ENCODE measurements around the gene PIGV.

PIGV gene

GRCh38 chr1:26774462-26774861 is 13.3 kb upstream of the PIGV start:
- no peak for DNase-seq

GRCh38 chr1:26775666-26776065 is 12.1 kb upstream of the PIGV start:
- DNase-seq, result no peak

DNA sequence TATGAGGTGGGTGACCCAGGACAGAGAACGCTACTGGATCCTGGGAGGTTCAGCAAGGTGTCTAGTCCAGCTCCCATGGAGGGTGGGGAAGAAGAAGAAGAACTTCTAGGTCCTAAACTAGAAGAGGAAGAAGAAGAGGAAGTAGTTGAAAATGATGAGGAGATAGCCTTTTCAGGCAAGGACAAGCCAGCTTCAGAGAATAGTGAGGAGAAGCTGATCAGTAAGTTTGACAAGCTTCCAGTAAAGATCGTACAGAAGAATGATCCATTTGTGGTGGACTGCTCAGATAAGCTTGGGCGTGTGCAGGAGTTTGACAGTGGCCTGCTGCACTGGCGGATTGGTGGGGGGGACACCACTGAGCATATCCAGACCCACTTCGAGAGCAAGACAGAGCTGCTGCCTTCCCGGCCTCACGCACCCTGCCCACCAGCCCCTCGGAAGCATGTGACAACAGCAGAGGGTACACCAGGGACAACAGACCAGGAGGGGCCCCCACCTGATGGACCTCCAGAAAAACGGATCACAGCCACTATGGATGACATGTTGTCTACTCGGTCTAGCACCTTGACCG is 8.6 kb upstream of the PIGV start:
- DNase-seq, result no peak

- DNase-seq, result no peak
These were observed 7.3 kb upstream of the PIGV start for GRCh38 chr1:26780344-26780957.

DNA sequence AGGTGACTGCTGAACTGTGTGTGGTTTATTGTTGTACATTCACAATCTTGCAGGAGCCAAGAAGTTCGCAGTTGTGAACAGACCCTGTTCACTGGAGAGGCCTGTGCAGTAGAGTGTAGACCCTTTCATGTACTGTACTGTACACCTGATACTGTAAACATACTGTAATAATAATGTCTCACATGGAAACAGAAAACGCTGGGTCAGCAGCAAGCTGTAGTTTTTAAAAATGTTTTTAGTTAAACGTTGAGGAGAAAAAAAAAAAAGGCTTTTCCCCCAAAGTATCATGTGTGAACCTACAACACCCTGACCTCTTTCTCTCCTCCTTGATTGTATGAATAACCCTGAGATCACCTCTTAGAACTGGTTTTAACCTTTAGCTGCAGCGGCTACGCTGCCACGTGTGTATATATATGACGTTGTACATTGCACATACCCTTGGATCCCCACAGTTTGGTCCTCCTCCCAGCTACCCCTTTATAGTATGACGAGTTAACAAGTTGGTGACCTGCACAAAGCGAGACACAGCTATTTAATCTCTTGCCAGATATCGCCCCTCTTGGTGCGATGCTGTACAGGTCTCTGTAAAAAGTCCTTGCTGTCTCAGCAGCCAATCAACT is 6.4 kb upstream of the PIGV start:
- no peak for DNase-seq

- DNase-seq, result no peak
These were observed 5.1 kb upstream of the PIGV start for GRCh38 chr1:26782521-26783212.

DNA sequence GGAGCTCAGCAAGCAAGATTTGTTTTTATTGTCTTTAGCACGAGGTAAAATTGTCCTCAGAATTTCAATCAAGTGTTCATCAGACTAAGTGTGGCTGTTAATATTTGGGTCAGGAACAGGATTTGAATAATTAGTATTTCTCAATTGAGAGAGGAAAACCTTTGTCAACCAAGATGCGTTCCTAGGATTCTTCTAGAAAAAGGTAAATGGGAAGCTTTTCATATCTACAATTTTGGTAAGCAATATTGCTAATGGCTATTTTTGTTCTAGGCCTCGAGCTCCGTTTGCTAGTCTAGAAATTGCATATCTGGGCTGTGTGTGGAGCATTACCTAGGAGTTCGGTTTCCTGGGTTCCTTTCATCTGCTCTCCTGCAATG is 4.1 kb upstream of the PIGV start:
- DNase-seq, result no peak

- DNase-seq, result no peak
These were observed 3.5 kb upstream of the PIGV start for GRCh38 chr1:26784023-26784871.

DNA sequence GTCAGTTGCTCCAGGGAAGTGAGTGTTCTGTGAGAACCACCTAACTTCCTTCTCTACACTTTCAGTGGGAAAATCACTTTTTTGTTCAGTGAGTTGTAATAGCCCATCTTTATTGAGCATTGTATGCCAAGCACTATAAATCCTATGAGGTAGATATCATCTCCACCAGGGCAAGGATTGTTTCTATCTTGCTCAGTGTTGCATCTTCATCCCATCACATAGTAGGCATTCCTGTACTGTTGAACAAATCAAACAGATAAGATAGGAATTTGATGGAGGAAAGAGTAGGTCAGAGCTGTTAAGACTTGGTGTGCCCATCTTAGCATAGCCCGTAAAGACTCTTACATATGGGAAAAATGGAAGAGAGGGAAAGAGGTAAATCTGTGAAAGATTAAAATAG is 2.9 kb upstream of the PIGV start:
- DNase-seq, result no peak

DNA sequence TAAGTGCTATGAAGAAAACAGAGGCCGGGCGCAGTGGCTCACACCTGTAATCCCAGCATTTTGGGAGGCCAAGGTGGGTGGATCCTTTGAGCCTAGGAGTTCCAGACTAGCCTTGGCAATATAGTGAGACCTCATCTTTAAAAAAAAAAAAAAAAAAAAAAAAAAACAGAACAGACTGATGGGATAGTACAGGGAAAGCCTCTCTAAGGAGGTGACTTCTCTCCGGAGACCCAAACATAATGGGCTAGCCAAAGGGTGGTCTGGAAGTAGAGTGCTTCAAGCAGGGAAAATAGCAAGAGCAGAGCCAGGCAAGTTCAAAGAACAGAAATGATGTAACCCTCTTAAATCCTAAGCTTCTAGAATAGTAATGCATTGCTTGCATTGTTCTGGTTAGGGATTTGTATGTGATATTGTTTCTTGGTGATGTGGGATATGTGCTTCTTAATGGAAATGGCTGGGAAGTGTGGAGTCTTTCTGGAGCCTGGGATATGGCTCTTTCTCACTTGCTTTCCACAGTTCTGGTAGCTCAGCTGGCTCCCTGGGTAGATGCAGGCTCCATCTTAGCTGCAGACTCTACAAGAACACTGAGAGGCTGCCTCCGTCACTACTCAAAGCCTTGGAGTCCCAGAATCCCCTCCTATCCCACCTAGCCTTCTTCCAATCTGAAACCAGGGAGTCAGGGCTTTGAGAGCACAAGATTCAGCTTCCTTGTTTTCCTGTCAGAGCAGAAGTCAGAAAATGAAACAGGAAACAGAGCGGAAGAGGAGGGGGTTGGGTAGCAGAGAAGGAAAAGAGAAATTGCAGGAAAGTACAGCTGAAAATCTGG is 1.9 kb upstream of the PIGV start:
- DNase-seq, result no peak

DNA sequence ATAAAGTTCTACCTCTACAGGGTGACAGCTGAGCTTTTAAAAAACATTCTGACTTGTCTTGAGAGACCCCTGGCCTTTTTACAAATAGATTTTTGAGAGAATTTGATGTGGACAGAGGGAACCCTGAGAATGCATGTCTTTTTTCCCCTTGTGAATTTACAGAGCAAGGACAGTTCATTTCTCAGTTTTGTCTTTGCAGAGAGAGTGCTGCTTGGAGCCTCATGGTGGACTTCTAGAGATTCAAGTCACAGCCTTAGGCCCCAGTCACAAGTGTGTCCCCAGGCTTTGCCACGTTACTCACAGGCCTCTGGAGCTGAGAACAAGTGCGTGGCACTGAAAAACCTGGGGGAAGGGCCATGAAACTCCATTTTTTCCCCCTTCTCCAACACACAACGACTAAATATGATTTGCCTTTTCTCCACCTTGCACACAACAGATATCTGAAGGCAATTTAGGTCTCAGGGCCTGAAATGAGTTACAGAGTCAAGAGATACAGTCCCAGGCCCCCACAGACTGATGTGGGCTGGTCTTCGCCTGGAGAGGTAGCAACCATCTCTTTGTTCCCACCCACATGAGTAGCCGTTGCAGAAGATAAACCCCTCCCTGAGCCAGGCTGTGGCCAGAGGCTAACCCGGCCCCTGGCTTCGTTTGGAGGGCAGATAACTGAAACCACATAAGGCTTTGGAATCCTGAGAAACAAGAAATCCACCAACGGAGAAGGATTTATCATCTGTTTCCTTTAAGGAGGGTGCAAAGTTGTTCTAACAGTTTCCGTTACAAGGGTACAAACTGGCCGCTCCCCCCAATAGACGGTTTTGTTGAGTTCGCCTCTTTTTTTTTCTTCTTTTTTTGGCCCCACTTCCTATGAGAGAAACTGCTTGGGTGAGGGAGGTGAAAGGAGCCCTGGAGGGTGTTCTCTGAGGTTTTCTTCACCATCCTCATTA is 1.0 kb upstream of the PIGV start:
- no peak for DNase-seq

DNA sequence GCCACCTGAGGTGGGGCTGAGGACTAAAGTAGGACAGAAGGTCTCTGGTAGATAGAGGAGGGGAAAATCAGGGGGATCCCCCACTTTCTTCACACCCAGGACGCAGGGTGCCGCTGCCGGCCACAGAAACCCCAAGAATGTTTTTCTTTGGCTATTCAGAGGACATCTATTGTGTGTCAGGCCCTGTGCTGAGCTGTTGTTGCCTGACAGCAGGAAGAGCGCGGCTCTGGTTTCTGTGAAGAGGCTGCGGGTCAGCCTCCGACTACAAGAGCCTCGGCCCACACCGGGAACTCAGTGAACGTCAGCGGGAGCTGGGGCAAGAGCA is 407 bp upstream of the PIGV start:
- no peak for DNase-seq

DNA sequence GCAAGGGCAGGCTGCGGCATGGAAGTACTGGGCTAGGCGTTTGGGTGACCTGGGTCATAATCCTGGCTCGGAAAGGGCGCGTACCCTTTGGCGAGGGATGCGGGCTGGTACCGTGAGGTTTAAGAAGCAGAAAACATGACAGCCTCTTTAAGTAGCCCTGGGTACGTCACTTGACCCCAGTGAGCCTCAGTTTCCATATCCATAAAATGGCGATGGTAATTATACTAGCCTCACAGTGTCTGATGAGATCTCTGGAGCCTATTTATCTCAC is 700 bp downstream of the PIGV start:
- DNase-seq, result no peak

- DNase-seq, result no peak
These were observed 1.3 kb downstream of the PIGV start for GRCh38 chr1:26788836-26789611.

GRCh38 chr1:26789612-26789865 is 1.8 kb downstream of the PIGV start:
- DNase-seq, result no peak

- no peak for DNase-seq
These were observed 2.2 kb downstream of the PIGV start for GRCh38 chr1:26789931-26790330.

DNA sequence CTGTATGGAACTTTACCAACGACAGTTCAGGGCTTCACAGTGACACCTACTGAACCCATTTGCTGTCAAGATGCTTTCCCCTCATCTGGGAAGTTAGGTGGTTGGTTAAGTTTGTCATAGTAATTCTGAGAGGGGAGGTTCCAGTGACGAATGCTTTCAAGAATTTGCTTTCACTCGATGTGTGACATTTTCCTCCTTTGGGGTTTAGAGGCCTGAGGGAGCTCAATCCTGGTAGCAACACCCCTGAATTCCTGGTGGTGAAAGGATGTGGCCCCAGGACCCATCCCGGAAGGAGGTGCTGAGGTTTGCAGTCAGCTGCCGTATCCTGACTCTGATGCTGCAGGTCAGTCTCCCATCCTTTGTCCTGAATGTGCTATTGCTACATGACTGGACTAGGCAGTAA is 2.8 kb downstream of the PIGV start:
- no peak for DNase-seq

DNA sequence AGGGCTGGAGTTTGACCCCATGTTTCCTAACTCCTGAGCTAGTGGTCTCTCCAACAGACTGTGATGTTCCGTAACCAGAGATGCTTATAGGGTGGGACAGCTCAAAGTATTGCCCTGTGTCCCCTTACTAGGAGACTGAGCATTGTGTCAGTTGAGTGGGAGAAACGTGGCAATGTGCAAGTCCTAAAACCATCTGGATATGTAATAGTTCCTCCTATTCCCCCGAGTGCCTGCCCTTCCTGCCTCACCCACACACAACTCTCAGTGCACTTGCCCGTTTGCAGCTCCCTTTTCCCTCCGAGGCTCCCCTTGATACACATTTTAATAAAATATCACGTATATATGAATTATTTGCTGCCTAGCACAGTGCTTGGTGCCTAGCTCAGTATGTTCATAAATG is 3.4 kb downstream of the PIGV start:
- no peak for DNase-seq

- no peak for DNase-seq
These were observed 3.9 kb downstream of the PIGV start for GRCh38 chr1:26791626-26792025.

GRCh38 chr1:26792924-26793323 is 5.2 kb downstream of the PIGV start:
- DNase-seq, result no peak

GRCh38 chr1:26794391-26794790 is 6.6 kb downstream of the PIGV start:
- no peak for DNase-seq

Measured in SIG-M5 (cell line).